SU-DHL-6 (cell line): ENCODE data around the gene PDAP1.
A peak's percentile ranks its signal among the peaks of the same experiment; 100 is the strongest.

Experiments
- H2AFZ ChIP-seq: fragments of 200-600 bp; sonication (generic); 2 replicates; pipeline ENCODE4 v1.6.1; 2014; ENCODE audit warnings: low read depth, mild to moderate bottlenecking, moderate library complexity, mixed read lengths, antibody characterized with exemption, low read length; ENCODE audit not compliant: severe bottlenecking
- H3F3A ChIP-seq: fragments of 200-600 bp; shearing (Covaris generic); 2 replicates; pipeline ENCODE4 v1.6.0; 2016; ENCODE audit warnings: antibody characterized with exemption, mild to moderate bottlenecking; ENCODE audit not compliant: insufficient read depth
- H3K27ac ChIP-seq: fragments of 200-600 bp; sonication (generic); 2 replicates; pipeline ENCODE4 v1.5.1; 2016; ENCODE audit warnings: low read depth, mild to moderate bottlenecking, low read length, moderate library complexity, mixed read lengths
- H3K27me3 ChIP-seq: fragments of 200-600 bp; sonication (generic), shearing (Covaris generic); 2 replicates; pipeline ENCODE4 v1.6.0; 2014; ENCODE audit warnings: mild to moderate bottlenecking, low read length
- H3K36me3 ChIP-seq: fragments of 200-600 bp; sonication (generic); 2 replicates; pipeline ENCODE4 v1.6.1; 2014; ENCODE audit warnings: mild to moderate bottlenecking, low read length, mixed read lengths
- H3K4me2 ChIP-seq: fragments of 300-600, 200-600 bp; shearing (Covaris generic), sonication (generic); 2 replicates; pipeline ENCODE4 v1.6.0; 2014; ENCODE audit warnings: low read length, low read depth, mild to moderate bottlenecking; ENCODE audit not compliant: poor library complexity, severe bottlenecking
- H3K4me3 ChIP-seq: fragments of 200-600 bp; sonication (generic); 2 replicates; pipeline ENCODE4 v1.5.1; 2014; ENCODE audit warnings: antibody characterized with exemption, low read length, mild to moderate bottlenecking, mixed read lengths; ENCODE audit not compliant: insufficient read depth, poor library complexity, severe bottlenecking
- H3K79me2 ChIP-seq: fragments of 200-600 bp; sonication (generic); 2 replicates; pipeline ENCODE4 v1.6.1; 2014; ENCODE audit warnings: mild to moderate bottlenecking, low read length, moderate library complexity; ENCODE audit not compliant: insufficient read depth
- H3K9ac ChIP-seq: fragments of 200-600 bp; sonication (generic); 2 replicates; pipeline ENCODE4 v1.7.0; 2014; ENCODE audit warnings: mild to moderate bottlenecking, low read length
- H3K9me2 ChIP-seq: fragments of 200-600 bp; sonication (generic); replicated peaks from 2 replicates; pipeline ENCODE4 v1.6.1; 2014; ENCODE audit warnings: low read length; ENCODE audit not compliant: insufficient read depth
- H3K9me3 ChIP-seq: fragments of 200-600 bp; sonication (generic); 2 replicates; pipeline ENCODE4 v1.6.1; 2014; ENCODE audit warnings: low read length, mixed read lengths; ENCODE audit not compliant: insufficient read depth
- H4K20me1 ChIP-seq: fragments of 200-600 bp; sonication (generic); 2 replicates; pipeline ENCODE4 v1.6.1; 2014; ENCODE audit warnings: low read depth, mild to moderate bottlenecking, antibody characterized with exemption, low read length, moderate library complexity, mixed read lengths
- EZH2phosphoT487 ChIP-seq: fragments of 200-600 bp; sonication (generic), shearing (Covaris generic); conservative IDR thresholded peaks from 2 replicates; pipeline ENCODE4 v1.6.1; 2018; ENCODE audit warnings: mild to moderate bottlenecking, antibody characterized with exemption, low read length, moderate library complexity, mixed read lengths
- TF ChIP-seq, protein P1 (sequence below): fragments of 200-600 bp; sonication (generic); IDR thresholded peaks from one replicate; pipeline ENCODE4 v1.5.1; 2017; ENCODE audit warnings: antibody characterized with exemption, mild to moderate bottlenecking, low read length, moderate library complexity; ENCODE audit not compliant: insufficient read depth, poor library complexity, severe bottlenecking

PDAP1 gene

DNA sequence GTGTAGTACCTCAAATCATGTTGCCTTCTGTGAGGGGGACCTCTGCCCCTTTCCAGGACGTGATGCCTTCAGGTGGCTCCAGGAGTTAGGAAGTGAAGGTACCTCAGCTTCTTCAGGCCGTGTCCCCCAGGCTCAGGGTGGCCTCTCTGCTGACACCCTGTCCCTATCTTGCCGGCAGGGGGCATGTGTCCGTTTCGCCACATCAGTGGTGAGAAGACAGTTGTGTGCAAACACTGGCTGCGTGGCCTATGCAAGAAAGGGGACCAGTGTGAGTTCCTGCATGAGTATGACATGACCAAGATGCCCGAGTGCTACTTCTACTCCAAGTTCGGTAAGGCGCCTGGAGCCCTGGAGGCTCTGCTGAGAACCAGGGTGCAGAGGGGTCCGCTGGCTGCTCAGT is 39.5 kb upstream of the PDAP1 start:
- no peak overlapping the region for H3K27ac ChIP-seq
- H3K4me3 ChIP-seq = no peak overlapping the region
- H2AFZ ChIP-seq = no peak overlapping the region
- no peak overlapping the region for H3K4me2 ChIP-seq
- no peaks in the 10 kb centered on the region for H3K79me2 ChIP-seq
- H3K9me2 ChIP-seq = no peaks in the 10 kb centered on the region
- H3K9me3 ChIP-seq = no peaks in the 10 kb centered on the region
- H3K27me3 ChIP-seq = no peaks in the 10 kb centered on the region
- H3F3A ChIP-seq = no peaks in the 10 kb centered on the region
- H3K36me3 ChIP-seq = peaks cover 16% of the 10 kb centered on the region; the same call in 1 of the 2 replicates
- H4K20me1 ChIP-seq = no peaks in the 10 kb centered on the region
- TF ChIP-seq, protein P1, sequence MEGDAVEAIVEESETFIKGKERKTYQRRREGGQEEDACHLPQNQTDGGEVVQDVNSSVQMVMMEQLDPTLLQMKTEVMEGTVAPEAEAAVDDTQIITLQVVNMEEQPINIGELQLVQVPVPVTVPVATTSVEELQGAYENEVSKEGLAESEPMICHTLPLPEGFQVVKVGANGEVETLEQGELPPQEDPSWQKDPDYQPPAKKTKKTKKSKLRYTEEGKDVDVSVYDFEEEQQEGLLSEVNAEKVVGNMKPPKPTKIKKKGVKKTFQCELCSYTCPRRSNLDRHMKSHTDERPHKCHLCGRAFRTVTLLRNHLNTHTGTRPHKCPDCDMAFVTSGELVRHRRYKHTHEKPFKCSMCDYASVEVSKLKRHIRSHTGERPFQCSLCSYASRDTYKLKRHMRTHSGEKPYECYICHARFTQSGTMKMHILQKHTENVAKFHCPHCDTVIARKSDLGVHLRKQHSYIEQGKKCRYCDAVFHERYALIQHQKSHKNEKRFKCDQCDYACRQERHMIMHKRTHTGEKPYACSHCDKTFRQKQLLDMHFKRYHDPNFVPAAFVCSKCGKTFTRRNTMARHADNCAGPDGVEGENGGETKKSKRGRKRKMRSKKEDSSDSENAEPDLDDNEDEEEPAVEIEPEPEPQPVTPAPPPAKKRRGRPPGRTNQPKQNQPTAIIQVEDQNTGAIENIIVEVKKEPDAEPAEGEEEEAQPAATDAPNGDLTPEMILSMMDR = no peak
- TF ChIP-seq EZH2phosphoT487 = no peak
- no peak overlapping the region for H3K9ac ChIP-seq

DNA sequence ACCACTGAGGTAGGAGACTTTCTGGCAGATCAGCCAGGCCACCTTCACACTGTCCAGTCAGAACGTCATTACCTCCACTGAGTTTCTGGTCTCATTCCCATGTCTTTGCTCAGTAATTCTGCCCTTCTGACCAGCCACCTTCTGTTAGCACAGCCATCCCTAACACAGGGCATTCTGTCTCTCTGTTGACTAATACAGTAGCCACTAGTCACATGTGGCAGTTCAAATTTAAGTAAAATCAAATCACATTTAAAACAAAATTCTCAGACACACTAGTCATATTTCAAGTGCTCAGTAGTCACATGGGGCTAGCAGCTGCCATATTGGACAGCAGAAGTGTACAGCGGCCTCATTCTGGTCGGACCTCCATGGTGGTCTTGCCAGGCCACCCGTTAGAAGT is 37.7 kb upstream of the PDAP1 start:
- Histone ChIP-seq H3F3A (no peaks in the 10 kb centered on the region), H3K27ac (no peak overlapping the region), H3K4me2 (no peak overlapping the region), H3K79me2 (0 out of 2 replicates have a peak, but pooled peaks cover under 1% of the 10 kb centered on the region), H3K9ac (no peak overlapping the region), H3K9me3 (no peaks in the 10 kb centered on the region), H4K20me1 (no peaks in the 10 kb centered on the region), H3K4me3 (no peak overlapping the region), H3K27me3 (no peaks in the 10 kb centered on the region), H2AFZ (no peak overlapping the region), H3K9me2 (no peaks in the 10 kb centered on the region), H3K36me3 (peaks cover 16% of the 10 kb centered on the region; the same call in 1 of the 2 replicates)
- TF ChIP-seq EZH2phosphoT487 = no peak
- TF ChIP-seq, protein P1 = no peak

DNA sequence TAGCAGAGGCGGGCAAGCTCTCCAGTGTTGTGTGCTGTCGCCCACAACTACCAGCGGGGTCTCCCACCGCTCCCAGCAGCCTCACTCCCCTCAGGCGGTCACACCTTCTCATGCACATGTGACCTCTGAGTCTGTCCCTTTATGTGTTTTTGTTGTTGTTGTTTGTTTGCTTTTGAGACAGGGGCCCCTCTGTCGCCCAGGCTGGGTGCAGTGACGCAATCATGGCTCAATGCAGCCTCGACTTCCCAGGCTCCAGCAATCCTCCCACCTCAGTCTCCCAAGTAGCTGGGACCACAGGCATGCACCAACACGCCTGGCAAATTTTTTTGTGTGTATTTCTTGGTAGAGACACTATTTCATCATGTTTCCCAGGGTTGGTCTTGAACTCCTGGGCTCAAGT is 31.8 kb upstream of the PDAP1 start:
- H3K4me2 ChIP-seq = peak overlapping the region; percentile 81
- TF ChIP-seq, protein P1 = no peak
- TF ChIP-seq EZH2phosphoT487 = no peak
- H4K20me1 ChIP-seq = peaks cover 3% of the 10 kb centered on the region; the same call in 1 of the 2 replicates
- no peaks in the 10 kb centered on the region for H3K9me2 ChIP-seq
- H3K36me3 ChIP-seq = peaks cover 14% of the 10 kb centered on the region; the same call in 1 of the 2 replicates
- no peak overlapping the region for H3K27ac ChIP-seq
- no peaks in the 10 kb centered on the region for H3F3A ChIP-seq
- peaks cover 44% of the 10 kb centered on the region for H3K79me2 ChIP-seq
- no peaks in the 10 kb centered on the region for H3K9me3 ChIP-seq
- no peak overlapping the region for H2AFZ ChIP-seq
- no peaks in the 10 kb centered on the region for H3K27me3 ChIP-seq
- H3K4me3 ChIP-seq = peak overlapping the region; percentile 99
- peak overlapping the region; percentile 89 for H3K9ac ChIP-seq
